22Rv1 (cell line): ENCODE results near the gene CAMK2G.

Source experiments
- CTCF ChIP-seq: fragments of 450-650 bp; IDR thresholded peaks from 2 replicates; pipeline ENCODE4 v1.5.1; 2017; ENCODE audit warnings: mild to moderate bottlenecking
- ZFX ChIP-seq: fragments of 450-650 bp; IDR thresholded peaks from 2 replicates; pipeline ENCODE4 v1.6.1; 2017; ENCODE audit warnings: antibody characterized with exemption, borderline replicate concordance

- no peak for TF ChIP-seq CTCF
- no peak for TF ChIP-seq ZFX
These were observed 13.1 kb upstream of the CAMK2G start for GRCh38 chr10:73887294-73888039.
